Thyroid gland (tissue), 4 donors: ENCODE results near the gene GPC5. TPM values are rescaled to one million over a fixed set of nuclear protein-coding genes. Genes with fewer than 3 reads are reported as not detected.

Experiments
- DNase-seq, 2 donors: peaks; one replicate each; pipeline ENCODE4 v3.0.0-alpha.2; 2019
- H3K27ac ChIP-seq, 3 donors: fragments of 200-600 bp; sonication (generic); 1 replicate in 2 of 3; 2 replicates in 1 of 3; pipeline ENCODE4 v1.5.1; 2016 to 2019; ENCODE audit warnings: mild to moderate bottlenecking in 1 of 3, moderate library complexity in 1 of 3
- H3K27me3 ChIP-seq: fragments of 200-600 bp; sonication (generic); one replicate; pipeline ENCODE4 v1.5.1; 2019
- H3K36me3 ChIP-seq, 2 donors: fragments of 200-600 bp; sonication (generic); one replicate each; pipeline ENCODE4 v1.5.1; 2016 to 2019
- H3K4me1 ChIP-seq, 2 donors: fragments of 200-600 bp; sonication (generic); one replicate each; pipeline ENCODE4 v1.5.1; 2017 to 2019
- H3K4me3 ChIP-seq, 3 donors: fragments of 200-600 bp; sonication (generic); replicated peaks in 1 of 3; 1 replicate in 2 of 3; 2 replicates in 1 of 3; pipeline ENCODE4 v1.5.1; 2016; ENCODE audit warnings: mild to moderate bottlenecking in 1 of 3
- H3K9me3 ChIP-seq: fragments of 200-600 bp; sonication (generic); one replicate; pipeline ENCODE4 v1.5.1; 2017
- CTCF ChIP-seq, 6 experiments: fragments of 200-600 bp in 3 of 6; fragments of 450-650 bp in 3 of 6; sonication (generic) in 3 of 6; IDR thresholded peaks; one replicate each; pipeline ENCODE4 v1.5.1; 2016 to 2019; ENCODE audit warnings: antibody characterized with exemption in 6 of 6, mild to moderate bottlenecking in 2 of 6, inconsistent platforms in 1 of 6, moderate library complexity in 1 of 6
- POLR2A ChIP-seq, 2 donors: fragments of 450-650 bp; IDR thresholded peaks; one replicate each; pipeline ENCODE4 v1.6.1; 2017; ENCODE audit warnings: antibody characterized with exemption in 2 of 2, mild to moderate bottlenecking in 2 of 2, moderate library complexity in 1 of 2
- WGBS, 2 donors: methylation state at CpG; one replicate each; pipeline ENCODE4 v1.1.5; 2017; 5-methylcytosine and 5-hydroxymethylcytosine counted together
- intact Hi-C: fragments of 100-400 bp; cut with DNase I; formaldehyde crosslinking; loops from one replicate; pipeline ENCODE4 v1.15.1; 2023
- total RNA-seq, 4 donors: library from RNA; depleted of rRNA; stranded (reverse); fragments of >200 nt; gene quantifications; one replicate each; pipeline ENCODE4 v1.2.3, GENCODE V29; 2016

The GPC5 gene
- total RNA-seq, 4 donors from 2014 or later, result 0.67 to 2.3 (median 1.3) TPM

GRCh38 chr13:92483894-92484293 is 1085.5 kb downstream of the GPC5 start:
- intact Hi-C loops, result no loop called here
- H3K36me3 ChIP-seq, result no peaks in the 10 kb centered on the region
- no peak overlapping the region for H3K4me3 ChIP-seq
- WGBS, 2 donors, result 91 to 92% methylated on average over 3 of the region's 3 CpGs
- DNase-seq, result no peak
- H3K9me3 ChIP-seq, result no peaks in the 10 kb centered on the region
- no peak overlapping the region for H3K27ac ChIP-seq
- TF ChIP-seq CTCF (IDR thresholded peaks at IDR 0.05), result no peak
- TF ChIP-seq POLR2A (IDR thresholded peaks at IDR 0.05), result no peak
- H3K4me1 ChIP-seq, result no peaks in the 10 kb centered on the region
- H3K27me3 ChIP-seq, result no peaks in the 10 kb centered on the region

GRCh38 chr13:92487238-92487637 is 1088.8 kb downstream of the GPC5 start:
- H3K27ac ChIP-seq, result no peak overlapping the region
- no peak for TF ChIP-seq POLR2A (IDR thresholded peaks at IDR 0.05)
- TF ChIP-seq CTCF (IDR thresholded peaks at IDR 0.05), result no peak
- H3K4me3 ChIP-seq, result no peak overlapping the region
- no peaks in the 10 kb centered on the region for H3K9me3 ChIP-seq
- H3K4me1 ChIP-seq, result no peaks in the 10 kb centered on the region
- no peaks in the 10 kb centered on the region for H3K36me3 ChIP-seq
- intact Hi-C loops, result no loop called here
- no peaks in the 10 kb centered on the region for H3K27me3 ChIP-seq
- DNase-seq, result no peak

GRCh38 chr13:92488249-92488852 is 1089.9 kb downstream of the GPC5 start:
- no peaks in the 10 kb centered on the region for H3K9me3 ChIP-seq
- no peak overlapping the region for H3K4me3 ChIP-seq
- no peaks in the 10 kb centered on the region for H3K27me3 ChIP-seq
- intact Hi-C loops, result no loop called here
- DNase-seq, result no peak
- H3K36me3 ChIP-seq, result no peaks in the 10 kb centered on the region
- 81 to 92% methylated on average over 7 of the region's 7 CpGs for WGBS, 2 donors
- no peak overlapping the region for H3K27ac ChIP-seq
- TF ChIP-seq CTCF (IDR thresholded peaks at IDR 0.05), result no peak
- no peak for TF ChIP-seq POLR2A (IDR thresholded peaks at IDR 0.05)
- no peaks in the 10 kb centered on the region for H3K4me1 ChIP-seq

GRCh38 chr13:92491839-92492238 is 1093.4 kb downstream of the GPC5 start:
- no peaks in the 10 kb centered on the region for H3K4me1 ChIP-seq
- intact Hi-C loops, result no loop called here
- DNase-seq, result no peak
- no peaks in the 10 kb centered on the region for H3K36me3 ChIP-seq
- H3K4me3 ChIP-seq, result no peak overlapping the region
- no peaks in the 10 kb centered on the region for H3K27me3 ChIP-seq
- no peak for TF ChIP-seq POLR2A (IDR thresholded peaks at IDR 0.05)
- no peak for TF ChIP-seq CTCF (IDR thresholded peaks at IDR 0.05)
- H3K27ac ChIP-seq, result no peak overlapping the region
- no peaks in the 10 kb centered on the region for H3K9me3 ChIP-seq

DNA sequence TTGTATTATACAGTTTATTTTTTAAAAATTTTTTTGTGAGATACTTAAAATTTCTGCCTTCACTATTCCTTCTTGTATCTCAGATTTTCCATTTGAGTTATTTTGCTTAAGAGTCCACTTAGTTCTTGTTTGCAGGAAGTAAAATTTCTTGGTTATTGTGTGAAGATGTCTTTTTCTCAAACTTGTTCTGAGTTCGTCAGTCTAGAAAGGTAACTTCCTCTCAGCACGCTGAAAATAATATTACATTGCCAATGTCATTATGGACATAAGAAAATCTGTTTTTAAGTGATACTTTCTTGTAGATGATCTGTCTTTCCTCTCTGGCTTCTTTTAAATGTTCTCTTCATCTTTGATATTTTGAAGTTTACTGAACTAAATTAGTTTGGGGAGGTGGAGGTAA is 1096.5 kb downstream of the GPC5 start:
- no peak overlapping the region for H3K27ac ChIP-seq
- DNase-seq, result no peak
- no peak overlapping the region for H3K4me3 ChIP-seq
- intact Hi-C loops, result no loop called here
- no peaks in the 10 kb centered on the region for H3K36me3 ChIP-seq
- H3K27me3 ChIP-seq, result no peaks in the 10 kb centered on the region
- H3K9me3 ChIP-seq, result no peaks in the 10 kb centered on the region
- WGBS, 2 donors, result 82 to 94% methylated on average over 2 of the region's 2 CpGs
- no peak for TF ChIP-seq CTCF (IDR thresholded peaks at IDR 0.05)
- TF ChIP-seq POLR2A (IDR thresholded peaks at IDR 0.05), result no peak
- no peaks in the 10 kb centered on the region for H3K4me1 ChIP-seq
